Gastrocnemius medialis (tissue), 4 donors: Measurements from ENCODE around the gene TCAP. TPM values are rescaled to one million over a fixed set of nuclear protein-coding genes. Genes with fewer than 3 reads are reported as not detected.
A peak's percentile ranks its signal among the peaks of the same experiment; 100 is the strongest.

Source experiments
- ATAC-seq, 2 donors: fragments of 150-250 bp; one replicate each; pipeline ENCODE4 v1.9.1; 2016
- DNase-seq, 2 donors: peaks; one replicate each; pipeline ENCODE4 v3.0.0-alpha.2; 2019
- H3K27ac ChIP-seq, 4 donors: fragments of 200-600 bp; sonication (generic); 1 replicate in 1 of 4; 2 replicates in 3 of 4; pipeline ENCODE4 v1.5.1; 2016 to 2018; ENCODE audit warnings: mild to moderate bottlenecking in 2 of 4, moderate library complexity in 1 of 4
- H3K27me3 ChIP-seq, 3 donors: fragments of 200-600 bp; sonication (generic) in 2 of 3; 1 replicate in 1 of 3; 2 replicates in 2 of 3; pipeline versions ENCODE4 v1.5.1 to v1.6.0; 2016 to 2019; ENCODE audit warnings: mild to moderate bottlenecking in 1 of 3, moderate library complexity in 1 of 3
- H3K36me3 ChIP-seq, 2 donors: fragments of 200-600 bp; sonication (generic) in 1 of 2; one replicate each; pipeline ENCODE4 v1.5.1; 2017 to 2018
- H3K4me1 ChIP-seq, 2 donors: fragments of 200-600 bp; sonication (generic) in 1 of 2; one replicate each; pipeline ENCODE4 v1.5.1; 2016 to 2017; ENCODE audit warnings: mild to moderate bottlenecking in 2 of 2
- H3K4me3 ChIP-seq, 4 donors: fragments of 200-600 bp; sonication (generic) in 3 of 4; 1 replicate in 1 of 4; 2 replicates in 3 of 4; pipeline ENCODE4 v1.5.1; 2016 to 2019; ENCODE audit warnings: mild to moderate bottlenecking in 2 of 4
- H3K9me3 ChIP-seq, 3 donors: fragments of 200-600 bp; sonication (generic) in 2 of 3; 1 replicate in 1 of 3; 2 replicates in 2 of 3; pipeline ENCODE4 v1.5.1; 2016 to 2019
- CTCF ChIP-seq, 5 experiments: fragments of 450-650 bp in 3 of 5; fragments of 200-600 bp in 2 of 5; sonication (generic) in 2 of 5; IDR thresholded peaks in 4 of 5; conservative IDR thresholded peaks in 1 of 5; 1 replicate in 4 of 5; 2 replicates in 1 of 5; pipeline ENCODE4 v1.5.1; 2016 to 2019; ENCODE audit warnings: antibody characterized with exemption in 5 of 5, mild to moderate bottlenecking in 3 of 5, moderate library complexity in 3 of 5
- POLR2A ChIP-seq, 2 donors: fragments of 450-650 bp; IDR thresholded peaks; one replicate each; pipeline ENCODE4 v1.6.1; 2017; ENCODE audit warnings: antibody characterized with exemption in 2 of 2, mild to moderate bottlenecking in 2 of 2, moderate library complexity in 2 of 2
- in situ Hi-C, 4 donors: fragments of 200-750 bp; cut with MboI; loops; one replicate each; pipeline versions ENCODE4 v1.15.0 to v1.8.0; 2017; ENCODE audit warnings: low sequenced_read_pairs in 4 of 4
- intact Hi-C: fragments of 100-400 bp; cut with DNase I; formaldehyde crosslinking; loops from one replicate; pipeline ENCODE4 v1.15.1; 2023; ENCODE audit warnings: low total_unique reads
- total RNA-seq, 4 donors: library from RNA; depleted of rRNA; stranded (reverse); fragments of >200 nt; gene quantifications; one replicate each; pipeline versions ENCODE4 v1.1.0 to v1.2.3, GENCODE V29; 2016

The TCAP gene
- total RNA-seq, 4 donors from 2014 or later = 1,768 to 3,088 (median 2,493) TPM

GRCh38 chr17:39632153-39632941 is 32.8 kb upstream of the TCAP start:
- H3K27me3 ChIP-seq = peaks cover 7 to 12% (median 11%) of the 10 kb centered on the region in 3 donors
- intact Hi-C loops = no loop called here
- in situ Hi-C loops = no loop called here

GRCh38 chr17:39633570-39634183 is 31.5 kb upstream of the TCAP start:
- in situ Hi-C loops = no loop called here
- TF ChIP-seq POLR2A (IDR thresholded peaks at IDR 0.05) (no peak), CTCF (IDR thresholded peaks at IDR 0.05 in 4 of 5, conservative IDR thresholded peaks at IDR 0.05 in 1 of 5) (no peak)
- intact Hi-C loops = no loop called here
- Histone ChIP-seq H3K4me1 (peaks cover 19 to 23% of the 10 kb centered on the region in 2 donors), H3K27me3 (no peaks in the 10 kb centered on the region), H3K4me3 (no peak overlapping the region), H3K9me3 (no peaks in the 10 kb centered on the region), H3K36me3 (no peaks in the 10 kb centered on the region), H3K27ac (no peak overlapping the region)
- ATAC-seq (no peak), DNase-seq (no peak)

More at GRCh38 chr17:39632153-39632941, 32.8 kb upstream of the TCAP start:
- no peaks in the 10 kb centered on the region for H3K9me3 ChIP-seq
- H3K4me1 ChIP-seq = peaks cover 7 to 13% of the 10 kb centered on the region in 2 donors
- DNase-seq (no peak), ATAC-seq (no peak)
- H3K36me3 ChIP-seq = no peaks in the 10 kb centered on the region
- H3K4me3 ChIP-seq = no peak overlapping the region
- H3K27ac ChIP-seq = no peak overlapping the region
- no peak for TF ChIP-seq CTCF (IDR thresholded peaks at IDR 0.05 in 4 of 5, conservative IDR thresholded peaks at IDR 0.05 in 1 of 5)
- TF ChIP-seq POLR2A (IDR thresholded peaks at IDR 0.05) = no peak

- in situ Hi-C loops = no loop called here
- intact Hi-C loops = no loop called here
These were observed 30.7 kb upstream of the TCAP start for GRCh38 chr17:39634384-39634871.

GRCh38 chr17:39635614-39636176 is 29.5 kb upstream of the TCAP start:
- in situ Hi-C loops = no loop called here
- TF ChIP-seq CTCF (IDR thresholded peaks at IDR 0.05 in 4 of 5, conservative IDR thresholded peaks at IDR 0.05 in 1 of 5) (no peak), POLR2A (IDR thresholded peaks at IDR 0.05) (no peak)
- Histone ChIP-seq H3K27ac (peak overlapping the region; percentile 93 to 99 (median 94)), H3K9me3 (no peaks in the 10 kb centered on the region), H3K4me1 (peaks cover 31 to 38% of the 10 kb centered on the region in 2 donors), H3K27me3 (no peaks in the 10 kb centered on the region), H3K4me3 (no peak overlapping the region), H3K36me3 (no peaks in the 10 kb centered on the region)
- DNase-seq (no peak), ATAC-seq (no peak)
- intact Hi-C loops = loop anchor here (2.0 to 5.0 kb wide), 3 partner anchors 13 to 117 kb away; partner anchors contain the start of gene TCAP

More at GRCh38 chr17:39634384-39634871, 30.7 kb upstream of the TCAP start:
- Histone ChIP-seq H3K27me3 (no peaks in the 10 kb centered on the region), H3K9me3 (no peaks in the 10 kb centered on the region), H3K4me3 (no peak overlapping the region), H3K4me1 (peaks cover 26 to 31% of the 10 kb centered on the region in 2 donors), H3K27ac (no peak overlapping the region), H3K36me3 (no peaks in the 10 kb centered on the region)
- no peak for ATAC-seq
- DNase-seq = no peak
- TF ChIP-seq POLR2A (IDR thresholded peaks at IDR 0.05) = no peak
- TF ChIP-seq CTCF (IDR thresholded peaks at IDR 0.05 in 4 of 5, conservative IDR thresholded peaks at IDR 0.05 in 1 of 5) = peak; percentile 54 to 81 (median 66)
